Measurements from ENCODE around the gene WNK3.

DNA sequence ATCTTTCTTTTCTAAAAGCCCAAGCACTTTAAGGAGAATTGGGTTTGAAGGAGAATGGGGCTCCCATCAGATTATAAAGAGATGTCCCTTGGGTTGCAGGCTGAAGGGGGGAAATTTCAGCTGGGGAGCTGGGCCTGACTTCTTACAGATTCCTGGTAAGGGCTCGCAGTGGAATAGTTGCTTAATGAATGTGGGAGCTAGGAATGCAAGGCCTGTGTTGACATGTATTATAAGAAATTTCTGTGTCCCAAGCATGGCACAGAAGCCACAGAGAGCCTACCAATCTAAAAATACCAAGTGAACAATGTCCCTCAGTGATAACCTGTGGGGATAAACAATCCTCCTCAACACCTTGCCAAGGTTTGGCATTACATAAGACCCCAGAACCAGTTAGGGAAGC lies 39.3 kb upstream of the WNK3 start:
- TF ChIP-seq, protein P1, sequence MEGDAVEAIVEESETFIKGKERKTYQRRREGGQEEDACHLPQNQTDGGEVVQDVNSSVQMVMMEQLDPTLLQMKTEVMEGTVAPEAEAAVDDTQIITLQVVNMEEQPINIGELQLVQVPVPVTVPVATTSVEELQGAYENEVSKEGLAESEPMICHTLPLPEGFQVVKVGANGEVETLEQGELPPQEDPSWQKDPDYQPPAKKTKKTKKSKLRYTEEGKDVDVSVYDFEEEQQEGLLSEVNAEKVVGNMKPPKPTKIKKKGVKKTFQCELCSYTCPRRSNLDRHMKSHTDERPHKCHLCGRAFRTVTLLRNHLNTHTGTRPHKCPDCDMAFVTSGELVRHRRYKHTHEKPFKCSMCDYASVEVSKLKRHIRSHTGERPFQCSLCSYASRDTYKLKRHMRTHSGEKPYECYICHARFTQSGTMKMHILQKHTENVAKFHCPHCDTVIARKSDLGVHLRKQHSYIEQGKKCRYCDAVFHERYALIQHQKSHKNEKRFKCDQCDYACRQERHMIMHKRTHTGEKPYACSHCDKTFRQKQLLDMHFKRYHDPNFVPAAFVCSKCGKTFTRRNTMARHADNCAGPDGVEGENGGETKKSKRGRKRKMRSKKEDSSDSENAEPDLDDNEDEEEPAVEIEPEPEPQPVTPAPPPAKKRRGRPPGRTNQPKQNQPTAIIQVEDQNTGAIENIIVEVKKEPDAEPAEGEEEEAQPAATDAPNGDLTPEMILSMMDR (IDR thresholded peaks at IDR 0.05), result no peak
- TF ChIP-seq POLR2A (IDR thresholded peaks at IDR 0.05; ENCODE audit: low read length) (no peak), EP300 (IDR thresholded peaks at IDR 0.05) (no peak), CBX8 (IDR thresholded peaks at IDR 0.05) (no peak), JUN (IDR thresholded peaks at IDR 0.05) (no peak), CHD2 (IDR thresholded peaks at IDR 0.05; ENCODE audit: low read length, partially characterized antibody) (no peak), SMC3 (IDR thresholded peaks at IDR 0.05) (no peak), ESRRA (IDR thresholded peaks at IDR 0.05; ENCODE audit: borderline replicate concordance, low read length) (no peak), KDM1A (IDR thresholded peaks at IDR 0.05; ENCODE audit: low read depth) (no peak), MYC (IDR thresholded peaks at IDR 0.05; ENCODE audit: borderline replicate concordance, low read length) (no peak), RCOR1 (IDR thresholded peaks at IDR 0.05; ENCODE audit: low read depth, low read length) (no peak), RFX5 (IDR thresholded peaks at IDR 0.05) (no peak), CEBPB (IDR thresholded peaks at IDR 0.05) (no peak), KDM5A (IDR thresholded peaks at IDR 0.05) (no peak)

Measured in A549 (cell line).